SK-N-SH (cell line): ENCODE results near the gene SPSB4. TPM values are rescaled to one million over a fixed set of nuclear protein-coding genes. Genes with fewer than 3 reads are reported as not detected.

Source experiments
- CTCF ChIA-PET: fragments of 300-600, 350-600 bp; formaldehyde crosslinking; extraction: SDS; loops from one replicate; lab custom pipeline; 2021; lab: Yijun Ruan, JAX
- POLR2A ChIA-PET: fragments of 350-600 bp; sonication (Branson Sonifier 250); formaldehyde crosslinking; extraction: SDS; loops from one replicate; lab custom pipeline; 2020; ENCODE audit warnings: antibody characterized with exemption, inconsistent platforms; lab: Yijun Ruan, JAX
- DNase-seq: peaks from one replicate; pipeline ENCODE4 v3.0.0; 2012
- H2AFZ ChIP-seq: fragments of 200-600 bp; sonication (generic); 2 replicates; pipeline ENCODE4 v1.8.1; 2016; ENCODE audit warnings: antibody characterized with exemption, mild to moderate bottlenecking, low read depth
- H3F3A ChIP-seq: fragments of 200-600 bp; sonication (generic); replicated peaks from 2 replicates; pipeline ENCODE3; 2016; ENCODE audit warnings: antibody characterized with exemption, mild to moderate bottlenecking; ENCODE audit not compliant: insufficient read depth
- H3K27ac ChIP-seq, 2 experiments: fragments of 200-500 bp in 1 of 2; fragments of 200-600 bp in 1 of 2; sonication (Bioruptor generic) in 1 of 2; sonication (generic), shearing (Covaris generic) in 1 of 2; 2 replicates each; pipeline versions ENCODE4 v1.5.1 to v1.6.1; 2014 to 2016; ENCODE audit warnings: low read depth in 2 of 2, inconsistent platforms in 1 of 2, low read length in 1 of 2, mild to moderate bottlenecking in 1 of 2, mixed read lengths in 1 of 2
- H3K27me3 ChIP-seq: fragments of 200-600 bp; sonication (generic), shearing (Covaris generic); 2 replicates; pipeline ENCODE4 v1.6.1; 2016; ENCODE audit warnings: mixed run types; ENCODE audit not compliant: insufficient read depth
- H3K36me3 ChIP-seq, 2 experiments: fragments of 200-500 bp in 1 of 2; fragments of 200-600 bp in 1 of 2; sonication (Bioruptor generic) in 1 of 2; sonication (generic) in 1 of 2; replicated peaks in 1 of 2; 2 replicates each; pipeline versions ENCODE3 to v1.5.1; 2014 to 2016; ENCODE audit warnings: low read length in 1 of 2, mild to moderate bottlenecking in 1 of 2; ENCODE audit not compliant: insufficient read depth in 2 of 2, control insufficient read depth in 1 of 2
- H3K4me1 ChIP-seq, 2 experiments: fragments of 200-500 bp in 1 of 2; fragments of 200-600 bp in 1 of 2; sonication (Bioruptor generic) in 1 of 2; sonication (generic), shearing (Covaris generic) in 1 of 2; 2 replicates each; pipeline versions ENCODE4 v1.5.1 to v1.6.1; 2014 to 2016; ENCODE audit warnings: low read depth in 1 of 2, low read length in 1 of 2, mixed run types in 1 of 2; ENCODE audit not compliant: insufficient read depth in 2 of 2, control insufficient read depth in 1 of 2
- H3K4me2 ChIP-seq: fragments of 200-600 bp; sonication (generic), shearing (Covaris generic); 2 replicates; pipeline ENCODE4 v1.6.1; 2017; ENCODE audit warnings: mixed run types
- H3K4me3 ChIP-seq, 2 experiments: fragments of 200-500 bp in 1 of 2; fragments of 200-600 bp in 1 of 2; sonication (Bioruptor generic) in 1 of 2; sonication (generic), shearing (Covaris generic) in 1 of 2; 2 replicates each; pipeline versions ENCODE4 v1.5.1 to v1.8.1; 2014 to 2016; ENCODE audit warnings: low read depth in 2 of 2, inconsistent platforms in 1 of 2, low read length in 1 of 2, mild to moderate bottlenecking in 1 of 2, mixed read lengths in 1 of 2, moderate library complexity in 1 of 2
- H3K79me2 ChIP-seq: fragments of 200-600 bp; sonication (generic); 2 replicates; pipeline ENCODE4 v1.8.1; 2017; ENCODE audit warnings: mild to moderate bottlenecking; ENCODE audit not compliant: insufficient read depth
- H3K9ac ChIP-seq: fragments of 200-600 bp; sonication (generic); 2 replicates; pipeline ENCODE4 v1.6.1; 2017; ENCODE audit warnings: mixed run types
- H3K9me2 ChIP-seq: fragments of 200-600 bp; sonication (generic); 2 replicates; pipeline ENCODE4 v1.6.1; 2017; ENCODE audit warnings: mixed run types
- H3K9me3 ChIP-seq: fragments of 200-600 bp; sonication (generic); 2 replicates; pipeline ENCODE4 v1.6.1; 2017; ENCODE audit warnings: mixed run types, mild to moderate bottlenecking, moderate library complexity
- H4K20me1 ChIP-seq: fragments of 200-600 bp; sonication (generic); 2 replicates; pipeline ENCODE4 v1.6.1; 2017; ENCODE audit warnings: mild to moderate bottlenecking, mixed run types; ENCODE audit not compliant: insufficient read depth
- CHD2 ChIP-seq: fragments of 150-350 bp; IDR thresholded peaks from 2 replicates; pipeline ENCODE4 v1.6.1; 2018; ENCODE audit warnings: low read length; ENCODE audit not compliant: partially characterized antibody
- FOSL2 ChIP-seq: IDR thresholded peaks from 2 replicates; pipeline ENCODE4 v1.4.0; 2012; ENCODE audit warnings: low read depth, mild to moderate bottlenecking, moderate library complexity, borderline replicate concordance
- FOXJ3 ChIP-seq: sonication (generic); formaldehyde crosslinking; IDR thresholded peaks from 2 replicates; pipeline ENCODE4 v1.5.1; 2020; ENCODE audit warnings: mild to moderate bottlenecking, missing genetic modification reagents
- FOXM1 ChIP-seq: IDR thresholded peaks from 2 replicates; pipeline ENCODE4 v1.4.0; 2012; ENCODE audit warnings: low read depth, mild to moderate bottlenecking
- GATA2 ChIP-seq: sonication (generic); formaldehyde crosslinking; IDR thresholded peaks from 2 replicates; pipeline ENCODE4 v1.5.0; 2020; ENCODE audit warnings: mild to moderate bottlenecking, missing genetic modification reagents
- JUND ChIP-seq: IDR thresholded peaks from 2 replicates; pipeline ENCODE4 v1.4.0; 2012
- RAD21 ChIP-seq: IDR thresholded peaks from 2 replicates; pipeline ENCODE4 v1.6.1; 2012; ENCODE audit warnings: mild to moderate bottlenecking, low read length
- RCOR1 ChIP-seq: fragments of 150-350 bp; IDR thresholded peaks from 2 replicates; pipeline ENCODE4 v1.6.1; 2017; ENCODE audit warnings: antibody characterized with exemption, low read length
- RFX5 ChIP-seq: IDR thresholded peaks from 2 replicates; pipeline ENCODE4 v1.6.1; 2012; ENCODE audit warnings: mild to moderate bottlenecking, improper control_type of control experiment, low read length
- SIN3A ChIP-seq: IDR thresholded peaks from 2 replicates; pipeline ENCODE4 v1.6.1; 2012; ENCODE audit warnings: low read depth, mild to moderate bottlenecking, low read length, moderate library complexity, borderline replicate concordance
- SMC3 ChIP-seq: IDR thresholded peaks from 2 replicates; pipeline ENCODE4 v1.6.1; 2012; ENCODE audit warnings: low read depth, low read length, improper control_type of control experiment
- TCF12 ChIP-seq: IDR thresholded peaks from 2 replicates; pipeline ENCODE4 v1.4.0; 2012
- YY1 ChIP-seq: IDR thresholded peaks from 2 replicates; pipeline ENCODE4 v1.4.0; 2012; ENCODE audit warnings: low read depth, mild to moderate bottlenecking
- WGBS: methylation state at CpG from one replicate; pipeline ENCODE4 v1.1.6; 2017; ENCODE audit warnings: low lambda C conversion rate; 5-methylcytosine and 5-hydroxymethylcytosine counted together
- polyA plus RNA-seq, 3 experiments: library from polyadenylated mRNA; depleted of rRNA; stranded (reverse); fragments of >200 nt; gene quantifications; 2 replicates each; pipeline ENCODE4 v1.2.3, GENCODE V29; 2012
- TF ChIP-seq, protein P1 (sequence below): IDR thresholded peaks from 2 replicates; pipeline ENCODE4 v1.4.0; 2012; ENCODE audit warnings: low read depth, borderline replicate concordance
- TF ChIP-seq, protein P2 (sequence below): fragments of 150-350 bp; IDR thresholded peaks from 2 replicates; pipeline ENCODE4 v1.6.1; 2016; ENCODE audit warnings: mild to moderate bottlenecking, low read depth, low read length
- TF ChIP-seq, protein P3 (sequence below): fragments of 150-350 bp; IDR thresholded peaks from 2 replicates; pipeline ENCODE4 v1.6.1; 2017; ENCODE audit warnings: antibody characterized with exemption, low read length, low read depth, borderline replicate concordance
- TF ChIP-seq, protein P4 (sequence below): IDR thresholded peaks from 2 replicates; pipeline ENCODE4; 2012
- TF ChIP-seq, protein P5 (sequence below): fragments of 200-600 bp; sonication (generic); IDR thresholded peaks from 2 replicates; pipeline ENCODE4 v1.6.1; 2017; ENCODE audit warnings: antibody characterized with exemption, mild to moderate bottlenecking, moderate library complexity

SPSB4 gene
- polyA plus RNA-seq, 1 of the 3 experiments (the other 2 are of a cell fraction), result 0.10 TPM

DNA sequence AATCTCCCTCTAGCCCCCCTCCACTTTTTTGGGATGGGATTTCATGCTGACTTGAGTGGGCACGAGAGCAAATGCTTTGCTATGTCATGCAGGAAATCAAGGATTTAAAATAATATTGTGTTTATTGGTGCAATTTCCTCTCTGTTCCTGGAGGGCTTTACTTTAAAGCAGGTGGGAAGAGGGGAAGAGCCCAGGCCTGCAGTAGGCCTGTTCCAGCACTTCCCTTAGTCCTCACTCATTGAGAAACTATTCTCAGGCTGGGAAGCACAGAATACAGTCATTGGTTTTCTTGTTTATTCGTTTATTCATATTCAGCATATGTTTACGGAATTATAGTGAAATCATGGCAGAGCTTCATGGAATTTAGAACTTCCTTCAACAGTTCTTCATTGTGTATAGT lies 41.7 kb upstream of the SPSB4 start:
- H3K79me2 ChIP-seq, result no peaks in the 10 kb centered on the region
- no peaks in the 10 kb centered on the region; a peak in 1 of 4 replicates for H3K4me1 ChIP-seq
- H4K20me1 ChIP-seq, result no peaks in the 10 kb centered on the region
- H3K36me3 ChIP-seq, result no peaks in the 10 kb centered on the region
- H3K9ac ChIP-seq, result no peak overlapping the region
- H2AFZ ChIP-seq, result no peak overlapping the region
- WGBS, result 26% methylated on average over 3 of the region's 3 CpGs
- no peak overlapping the region for H3K27ac ChIP-seq
- DNase-seq, result no peak
- H3K27me3 ChIP-seq, result no peaks in the 10 kb centered on the region
- no peaks in the 10 kb centered on the region for H3F3A ChIP-seq
- no peak overlapping the region for H3K4me3 ChIP-seq
- CTCF ChIA-PET, result interaction anchor here (1.0 to 9.8 kb wide), 7 partner anchors 11 to 183 kb away, joined by 3 to 107 read pairs (median 7); partner anchors contain the start of gene SPSB4
- POLR2A ChIA-PET, result no interaction called here
- no peaks in the 10 kb centered on the region for H3K9me2 ChIP-seq
- no peak for TF ChIP-seq YY1
- TF ChIP-seq, protein P1, sequence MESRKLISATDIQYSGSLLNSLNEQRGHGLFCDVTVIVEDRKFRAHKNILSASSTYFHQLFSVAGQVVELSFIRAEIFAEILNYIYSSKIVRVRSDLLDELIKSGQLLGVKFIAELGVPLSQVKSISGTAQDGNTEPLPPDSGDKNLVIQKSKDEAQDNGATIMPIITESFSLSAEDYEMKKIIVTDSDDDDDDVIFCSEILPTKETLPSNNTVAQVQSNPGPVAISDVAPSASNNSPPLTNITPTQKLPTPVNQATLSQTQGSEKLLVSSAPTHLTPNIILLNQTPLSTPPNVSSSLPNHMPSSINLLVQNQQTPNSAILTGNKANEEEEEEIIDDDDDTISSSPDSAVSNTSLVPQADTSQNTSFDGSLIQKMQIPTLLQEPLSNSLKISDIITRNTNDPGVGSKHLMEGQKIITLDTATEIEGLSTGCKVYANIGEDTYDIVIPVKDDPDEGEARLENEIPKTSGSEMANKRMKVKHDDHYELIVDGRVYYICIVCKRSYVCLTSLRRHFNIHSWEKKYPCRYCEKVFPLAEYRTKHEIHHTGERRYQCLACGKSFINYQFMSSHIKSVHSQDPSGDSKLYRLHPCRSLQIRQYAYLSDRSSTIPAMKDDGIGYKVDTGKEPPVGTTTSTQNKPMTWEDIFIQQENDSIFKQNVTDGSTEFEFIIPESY, result no peak
- no peak for TF ChIP-seq FOXM1
- TF ChIP-seq, protein P2, sequence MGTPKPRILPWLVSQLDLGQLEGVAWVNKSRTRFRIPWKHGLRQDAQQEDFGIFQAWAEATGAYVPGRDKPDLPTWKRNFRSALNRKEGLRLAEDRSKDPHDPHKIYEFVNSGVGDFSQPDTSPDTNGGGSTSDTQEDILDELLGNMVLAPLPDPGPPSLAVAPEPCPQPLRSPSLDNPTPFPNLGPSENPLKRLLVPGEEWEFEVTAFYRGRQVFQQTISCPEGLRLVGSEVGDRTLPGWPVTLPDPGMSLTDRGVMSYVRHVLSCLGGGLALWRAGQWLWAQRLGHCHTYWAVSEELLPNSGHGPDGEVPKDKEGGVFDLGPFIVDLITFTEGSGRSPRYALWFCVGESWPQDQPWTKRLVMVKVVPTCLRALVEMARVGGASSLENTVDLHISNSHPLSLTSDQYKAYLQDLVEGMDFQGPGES, result no peak
- TF ChIP-seq, protein P3, sequence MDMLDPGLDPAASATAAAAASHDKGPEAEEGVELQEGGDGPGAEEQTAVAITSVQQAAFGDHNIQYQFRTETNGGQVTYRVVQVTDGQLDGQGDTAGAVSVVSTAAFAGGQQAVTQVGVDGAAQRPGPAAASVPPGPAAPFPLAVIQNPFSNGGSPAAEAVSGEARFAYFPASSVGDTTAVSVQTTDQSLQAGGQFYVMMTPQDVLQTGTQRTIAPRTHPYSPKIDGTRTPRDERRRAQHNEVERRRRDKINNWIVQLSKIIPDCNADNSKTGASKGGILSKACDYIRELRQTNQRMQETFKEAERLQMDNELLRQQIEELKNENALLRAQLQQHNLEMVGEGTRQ, result no peak
- no peak for TF ChIP-seq FOXJ3 (CRISPR knock-in tag)
- no peak for TF ChIP-seq FOSL2
- no peak for TF ChIP-seq RCOR1
- no peak for TF ChIP-seq CHD2
- no peak for TF ChIP-seq SIN3A
- TF ChIP-seq GATA2 (CRISPR knock-in tag), result no peak
- TF ChIP-seq JUND, result no peak
- TF ChIP-seq RFX5, result no peak
- TF ChIP-seq, protein P4, sequence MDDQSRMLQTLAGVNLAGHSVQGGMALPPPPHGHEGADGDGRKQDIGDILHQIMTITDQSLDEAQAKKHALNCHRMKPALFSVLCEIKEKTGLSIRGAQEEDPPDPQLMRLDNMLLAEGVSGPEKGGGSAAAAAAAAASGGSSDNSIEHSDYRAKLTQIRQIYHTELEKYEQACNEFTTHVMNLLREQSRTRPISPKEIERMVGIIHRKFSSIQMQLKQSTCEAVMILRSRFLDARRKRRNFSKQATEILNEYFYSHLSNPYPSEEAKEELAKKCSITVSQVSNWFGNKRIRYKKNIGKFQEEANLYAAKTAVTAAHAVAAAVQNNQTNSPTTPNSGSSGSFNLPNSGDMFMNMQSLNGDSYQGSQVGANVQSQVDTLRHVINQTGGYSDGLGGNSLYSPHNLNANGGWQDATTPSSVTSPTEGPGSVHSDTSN, result no peak
- no peak for TF ChIP-seq TCF12
- TF ChIP-seq SMC3, result no peak
- TF ChIP-seq RAD21, result no peak
- TF ChIP-seq, protein P5, sequence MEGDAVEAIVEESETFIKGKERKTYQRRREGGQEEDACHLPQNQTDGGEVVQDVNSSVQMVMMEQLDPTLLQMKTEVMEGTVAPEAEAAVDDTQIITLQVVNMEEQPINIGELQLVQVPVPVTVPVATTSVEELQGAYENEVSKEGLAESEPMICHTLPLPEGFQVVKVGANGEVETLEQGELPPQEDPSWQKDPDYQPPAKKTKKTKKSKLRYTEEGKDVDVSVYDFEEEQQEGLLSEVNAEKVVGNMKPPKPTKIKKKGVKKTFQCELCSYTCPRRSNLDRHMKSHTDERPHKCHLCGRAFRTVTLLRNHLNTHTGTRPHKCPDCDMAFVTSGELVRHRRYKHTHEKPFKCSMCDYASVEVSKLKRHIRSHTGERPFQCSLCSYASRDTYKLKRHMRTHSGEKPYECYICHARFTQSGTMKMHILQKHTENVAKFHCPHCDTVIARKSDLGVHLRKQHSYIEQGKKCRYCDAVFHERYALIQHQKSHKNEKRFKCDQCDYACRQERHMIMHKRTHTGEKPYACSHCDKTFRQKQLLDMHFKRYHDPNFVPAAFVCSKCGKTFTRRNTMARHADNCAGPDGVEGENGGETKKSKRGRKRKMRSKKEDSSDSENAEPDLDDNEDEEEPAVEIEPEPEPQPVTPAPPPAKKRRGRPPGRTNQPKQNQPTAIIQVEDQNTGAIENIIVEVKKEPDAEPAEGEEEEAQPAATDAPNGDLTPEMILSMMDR, result no peak
- H3K9me3 ChIP-seq, result no peaks in the 10 kb centered on the region
- H3K4me2 ChIP-seq, result no peak overlapping the region
